ENCODE results near the gene PIEZO2. TPM values are rescaled to one million over a fixed set of nuclear protein-coding genes. Genes with fewer than 3 reads are reported as not detected.

PIEZO2 gene
- total RNA-seq, 6 donors from 2014 or later, result 6.5 to 37.7 (median 7.8) TPM

GRCh38 chr18:10826400-10826799 is 323.0 kb downstream of the PIEZO2 start:
- H3K4me3 ChIP-seq, result no peak overlapping the region
- 90 to 98% methylated on average over 2 of the region's 2 CpGs for WGBS, 2 donors
- no peak for DNase-seq
- H3K36me3 ChIP-seq, result no peaks in the 10 kb centered on the region
- ATAC-seq (ENCODE audit: low FRiP score in 2 of 2), result no peak
- H3K9me3 ChIP-seq, result no peaks in the 10 kb centered on the region
- no peak overlapping the region for H3K27ac ChIP-seq
- no peaks in the 10 kb centered on the region for H3K27me3 ChIP-seq
- TF ChIP-seq POLR2AphosphoS5 (IDR thresholded peaks at IDR 0.05) (no peak), POLR2A (IDR thresholded peaks at IDR 0.05) (no peak), EP300 (IDR thresholded peaks at IDR 0.05) (no peak), CTCF (IDR thresholded peaks at IDR 0.05) (no peak)
- H3K4me1 ChIP-seq, result no peaks in the 10 kb centered on the region

- no peak overlapping the region for H3K4me3 ChIP-seq
- H3K9me3 ChIP-seq, result no peaks in the 10 kb centered on the region
- TF ChIP-seq CTCF (IDR thresholded peaks at IDR 0.05) (no peak), POLR2A (IDR thresholded peaks at IDR 0.05) (no peak), POLR2AphosphoS5 (IDR thresholded peaks at IDR 0.05) (no peak), EP300 (IDR thresholded peaks at IDR 0.05) (no peak)
- H3K4me1 ChIP-seq, result no peaks in the 10 kb centered on the region
- no peaks in the 10 kb centered on the region for H3K36me3 ChIP-seq
- DNase-seq, result no peak
- H3K27me3 ChIP-seq, result no peaks in the 10 kb centered on the region
- H3K27ac ChIP-seq, result no peak overlapping the region
- 16 to 20% methylated on average over 6 of the region's 6 CpGs for WGBS, 2 donors
- no peak for ATAC-seq (ENCODE audit: low FRiP score in 2 of 2)
Observed at GRCh38 chr18:10822456-10822855, 326.9 kb downstream of the PIEZO2 start.

GRCh38 chr18:10820681-10821080 is 328.7 kb downstream of the PIEZO2 start:
- Histone ChIP-seq H3K9me3 (no peaks in the 10 kb centered on the region), H3K36me3 (no peaks in the 10 kb centered on the region), H3K27ac (no peak overlapping the region), H3K4me3 (no peak overlapping the region), H3K4me1 (no peaks in the 10 kb centered on the region), H3K27me3 (no peaks in the 10 kb centered on the region)
- ATAC-seq (ENCODE audit: low FRiP score in 2 of 2) (no peak), DNase-seq (no peak)
- no peak for TF ChIP-seq POLR2A (IDR thresholded peaks at IDR 0.05)
- TF ChIP-seq EP300 (IDR thresholded peaks at IDR 0.05), result no peak
- no peak for TF ChIP-seq POLR2AphosphoS5 (IDR thresholded peaks at IDR 0.05)
- TF ChIP-seq CTCF (IDR thresholded peaks at IDR 0.05), result no peak
- 68 to 94% methylated on average over 5 of the region's 5 CpGs for WGBS, 2 donors

- no peak for DNase-seq
- Histone ChIP-seq H3K9me3 (no peaks in the 10 kb centered on the region), H3K27ac (no peak overlapping the region), H3K4me3 (no peak overlapping the region), H3K27me3 (no peaks in the 10 kb centered on the region), H3K36me3 (no peaks in the 10 kb centered on the region), H3K4me1 (no peaks in the 10 kb centered on the region)
- no peak for TF ChIP-seq EP300 (IDR thresholded peaks at IDR 0.05)
- TF ChIP-seq CTCF (IDR thresholded peaks at IDR 0.05), result no peak
- no peak for TF ChIP-seq POLR2AphosphoS5 (IDR thresholded peaks at IDR 0.05)
- TF ChIP-seq POLR2A (IDR thresholded peaks at IDR 0.05), result no peak
- WGBS, 2 donors, result 63 to 64% methylated on average over 4 of the region's 4 CpGs
- ATAC-seq (ENCODE audit: low FRiP score in 2 of 2), result no peak
Observed at GRCh38 chr18:10814336-10814735, 335.0 kb downstream of the PIEZO2 start.

GRCh38 chr18:10805587-10806118 is 343.7 kb downstream of the PIEZO2 start:
- Histone ChIP-seq H3K9me3 (no peaks in the 10 kb centered on the region), H3K4me1 (no peaks in the 10 kb centered on the region), H3K27ac (no peak overlapping the region), H3K36me3 (no peaks in the 10 kb centered on the region), H3K4me3 (no peak overlapping the region), H3K27me3 (no peaks in the 10 kb centered on the region)
- DNase-seq (no peak), ATAC-seq (ENCODE audit: low FRiP score in 2 of 2) (no peak)
- TF ChIP-seq CTCF (IDR thresholded peaks at IDR 0.05), result no peak
- no peak for TF ChIP-seq EP300 (IDR thresholded peaks at IDR 0.05)
- TF ChIP-seq POLR2AphosphoS5 (IDR thresholded peaks at IDR 0.05), result no peak
- no peak for TF ChIP-seq POLR2A (IDR thresholded peaks at IDR 0.05)
- WGBS, 2 donors, result 99 to 100% methylated on average over 3 of the region's 3 CpGs

Measured in upper lobe of left lung (tissue), 6 donors.